ENCODE results near the gene PDE2A.

The PDE2A gene

GRCh38 chr11:72635309-72635915 is 38.8 kb downstream of the PDE2A start:
- no peak for DNase-seq (ENCODE audit: low read depth)

- DNase-seq (ENCODE audit: low read depth): no peak
Measured at GRCh38 chr11:72634472-72635095, 39.6 kb downstream of the PDE2A start.

- no peak for DNase-seq (ENCODE audit: low read depth)
Measured at GRCh38 chr11:72634016-72634415, 40.2 kb downstream of the PDE2A start.

- no peak for DNase-seq (ENCODE audit: low read depth)
Measured at GRCh38 chr11:72633068-72633467, 41.2 kb downstream of the PDE2A start.

- no peak for DNase-seq (ENCODE audit: low read depth)
Measured at GRCh38 chr11:72631806-72632731, 42.2 kb downstream of the PDE2A start.

GRCh38 chr11:72630104-72630852 is 43.9 kb downstream of the PDE2A start:
- no peak for DNase-seq (ENCODE audit: low read depth)

- DNase-seq (ENCODE audit: low read depth): no peak
Measured at GRCh38 chr11:72629266-72629665, 45.0 kb downstream of the PDE2A start.

- no peak for DNase-seq (ENCODE audit: low read depth)
Measured at GRCh38 chr11:72627594-72628281, 46.5 kb downstream of the PDE2A start.

- DNase-seq (ENCODE audit: low read depth): no peak
Measured at GRCh38 chr11:72626414-72626936, 47.7 kb downstream of the PDE2A start.

- DNase-seq (ENCODE audit: low read depth): no peak
Measured at GRCh38 chr11:72625691-72626413, 48.4 kb downstream of the PDE2A start.

GRCh38 chr11:72624496-72625201 is 49.6 kb downstream of the PDE2A start:
- DNase-seq (ENCODE audit: low read depth): no peak

- DNase-seq (ENCODE audit: low read depth): no peak
Measured at GRCh38 chr11:72623052-72623451, 51.2 kb downstream of the PDE2A start.

- DNase-seq (ENCODE audit: low read depth): no peak
Measured at GRCh38 chr11:72621008-72621610, 53.1 kb downstream of the PDE2A start.

GRCh38 chr11:72618803-72619202 is 55.4 kb downstream of the PDE2A start:
- DNase-seq (ENCODE audit: low read depth): no peak

GRCh38 chr11:72617080-72617762 is 57.0 kb downstream of the PDE2A start:
- DNase-seq (ENCODE audit: low read depth): no peak

- DNase-seq (ENCODE audit: low read depth): no peak
Measured at GRCh38 chr11:72616655-72617054, 57.6 kb downstream of the PDE2A start.

- no peak for DNase-seq (ENCODE audit: low read depth)
Measured at GRCh38 chr11:72615329-72615728, 58.9 kb downstream of the PDE2A start.

GRCh38 chr11:72614381-72614780 is 59.8 kb downstream of the PDE2A start:
- no peak for DNase-seq (ENCODE audit: low read depth)

- no peak for DNase-seq (ENCODE audit: low read depth)
Measured at GRCh38 chr11:72613977-72614376, 60.2 kb downstream of the PDE2A start.

Measured in HS-27A (cell line).